GDM1 (cell line): ENCODE results near the gene MSI2.

Experiments
- DNase-seq: peaks from one replicate; lab custom pipeline; 2025; lab: John Stamatoyannopoulos, UW

Gene MSI2

GRCh38 chr17:57685499-57686132 is 429.3 kb downstream of the MSI2 start:
- no peak for DNase-seq

GRCh38 chr17:57687642-57688041 is 431.3 kb downstream of the MSI2 start:
- DNase-seq: no peak

- DNase-seq: no peak
These were observed 432.9 kb downstream of the MSI2 start for GRCh38 chr17:57689254-57689653.

- no peak for DNase-seq
These were observed 435.6 kb downstream of the MSI2 start for GRCh38 chr17:57691939-57692338.

- DNase-seq: no peak
These were observed 436.4 kb downstream of the MSI2 start for GRCh38 chr17:57692770-57693169.

GRCh38 chr17:57694051-57694450 is 437.7 kb downstream of the MSI2 start:
- DNase-seq: no peak

- no peak for DNase-seq
These were observed 439.7 kb downstream of the MSI2 start for GRCh38 chr17:57696050-57696449.

- no peak for DNase-seq
These were observed 440.9 kb downstream of the MSI2 start for GRCh38 chr17:57697197-57697596.

- DNase-seq: no peak
These were observed 441.8 kb downstream of the MSI2 start for GRCh38 chr17:57697891-57698711.

GRCh38 chr17:57699751-57700219 is 443.5 kb downstream of the MSI2 start:
- DNase-seq: no peak

GRCh38 chr17:57701124-57701523 is 444.8 kb downstream of the MSI2 start:
- DNase-seq: no peak

- DNase-seq: no peak
These were observed 446.9 kb downstream of the MSI2 start for GRCh38 chr17:57703273-57703672.

GRCh38 chr17:57704448-57704847 is 448.1 kb downstream of the MSI2 start:
- no peak for DNase-seq

- no peak for DNase-seq
These were observed 449.8 kb downstream of the MSI2 start for GRCh38 chr17:57705921-57706695.

- no peak for DNase-seq
These were observed 450.4 kb downstream of the MSI2 start for GRCh38 chr17:57706761-57707160.

- no peak for DNase-seq
These were observed 451.6 kb downstream of the MSI2 start for GRCh38 chr17:57707892-57708291.

- DNase-seq: no peak
These were observed 452.1 kb downstream of the MSI2 start for GRCh38 chr17:57708410-57708809.

- DNase-seq: no peak
These were observed 456.8 kb downstream of the MSI2 start for GRCh38 chr17:57713140-57713539.

- no peak for DNase-seq
These were observed 458.4 kb downstream of the MSI2 start for GRCh38 chr17:57714665-57715180.

GRCh38 chr17:57715981-57716380 is 459.7 kb downstream of the MSI2 start:
- DNase-seq: no peak

GRCh38 chr17:57718878-57719277 is 462.6 kb downstream of the MSI2 start:
- DNase-seq: no peak

GRCh38 chr17:57720386-57721035 is 464.2 kb downstream of the MSI2 start:
- DNase-seq: no peak
